GM12874 (cell line): ENCODE measurements around the gene GATM.

Source experiments
- TF ChIP-seq, protein P1 (sequence below): IDR thresholded peaks from 2 replicates; pipeline ENCODE4 v1.5.1; 2011; ENCODE audit warnings: low read depth, mild to moderate bottlenecking, control low read depth, low read length, moderate library complexity; ENCODE audit not compliant: insufficient read depth

The GATM gene

DNA sequence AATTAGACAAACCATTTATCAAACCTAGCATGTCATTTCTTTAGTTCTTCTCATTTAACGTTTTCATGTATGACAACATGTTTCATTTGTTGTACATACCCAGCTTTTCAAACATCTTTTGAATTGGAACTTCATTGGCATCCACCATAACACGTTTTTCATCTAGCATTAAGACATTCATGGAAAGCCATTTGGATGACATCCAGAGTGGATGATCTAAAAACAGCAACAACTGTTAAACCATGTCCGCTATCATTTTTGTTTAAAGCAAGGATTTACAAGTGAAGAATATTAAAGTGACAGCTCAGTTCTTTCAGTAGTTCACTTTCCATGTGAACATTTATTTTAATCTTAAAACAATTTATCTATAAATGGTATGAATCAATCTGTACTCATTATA is 14.5 kb downstream of the GATM start:
- TF ChIP-seq, protein P1, sequence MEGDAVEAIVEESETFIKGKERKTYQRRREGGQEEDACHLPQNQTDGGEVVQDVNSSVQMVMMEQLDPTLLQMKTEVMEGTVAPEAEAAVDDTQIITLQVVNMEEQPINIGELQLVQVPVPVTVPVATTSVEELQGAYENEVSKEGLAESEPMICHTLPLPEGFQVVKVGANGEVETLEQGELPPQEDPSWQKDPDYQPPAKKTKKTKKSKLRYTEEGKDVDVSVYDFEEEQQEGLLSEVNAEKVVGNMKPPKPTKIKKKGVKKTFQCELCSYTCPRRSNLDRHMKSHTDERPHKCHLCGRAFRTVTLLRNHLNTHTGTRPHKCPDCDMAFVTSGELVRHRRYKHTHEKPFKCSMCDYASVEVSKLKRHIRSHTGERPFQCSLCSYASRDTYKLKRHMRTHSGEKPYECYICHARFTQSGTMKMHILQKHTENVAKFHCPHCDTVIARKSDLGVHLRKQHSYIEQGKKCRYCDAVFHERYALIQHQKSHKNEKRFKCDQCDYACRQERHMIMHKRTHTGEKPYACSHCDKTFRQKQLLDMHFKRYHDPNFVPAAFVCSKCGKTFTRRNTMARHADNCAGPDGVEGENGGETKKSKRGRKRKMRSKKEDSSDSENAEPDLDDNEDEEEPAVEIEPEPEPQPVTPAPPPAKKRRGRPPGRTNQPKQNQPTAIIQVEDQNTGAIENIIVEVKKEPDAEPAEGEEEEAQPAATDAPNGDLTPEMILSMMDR = no peak

DNA sequence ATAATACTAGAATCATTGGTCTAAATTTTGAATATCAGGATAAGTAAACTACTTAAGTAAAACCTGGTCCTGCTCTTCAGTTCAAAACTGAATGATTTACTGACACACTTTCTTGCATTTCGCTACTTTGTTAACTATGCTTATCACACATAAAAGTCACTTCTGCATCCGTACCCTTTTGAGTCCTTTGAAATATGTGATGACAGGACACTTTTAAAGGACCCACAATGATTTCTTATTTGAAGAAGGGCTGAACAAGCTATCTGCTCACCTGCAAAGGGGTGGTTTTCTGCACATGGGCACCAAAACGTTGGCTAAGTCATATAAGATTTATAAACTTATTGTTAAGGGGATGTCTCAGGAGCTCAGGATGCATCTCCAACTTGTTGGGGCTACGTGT is 15.0 kb downstream of the GATM start:
- TF ChIP-seq, protein P1 = no peak

DNA sequence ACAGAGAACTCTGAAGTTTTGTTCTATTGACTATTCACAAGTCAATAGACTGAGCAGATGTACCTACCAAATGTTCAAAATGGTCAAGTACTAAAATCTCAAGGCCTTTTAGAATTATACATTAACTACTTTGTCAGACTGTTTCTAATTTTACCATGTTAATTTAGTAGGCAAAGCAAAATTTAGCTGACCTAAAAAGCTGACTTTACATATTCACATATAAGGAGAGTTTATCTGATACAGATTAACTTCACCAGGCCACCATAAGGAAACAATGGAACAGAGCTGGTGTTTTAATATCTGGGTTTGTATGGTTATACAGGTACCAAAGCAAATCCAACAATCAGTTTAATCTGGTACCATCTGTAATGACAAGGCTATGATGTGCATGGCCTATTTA is 15.9 kb downstream of the GATM start:
- TF ChIP-seq, protein P1 = no peak

DNA sequence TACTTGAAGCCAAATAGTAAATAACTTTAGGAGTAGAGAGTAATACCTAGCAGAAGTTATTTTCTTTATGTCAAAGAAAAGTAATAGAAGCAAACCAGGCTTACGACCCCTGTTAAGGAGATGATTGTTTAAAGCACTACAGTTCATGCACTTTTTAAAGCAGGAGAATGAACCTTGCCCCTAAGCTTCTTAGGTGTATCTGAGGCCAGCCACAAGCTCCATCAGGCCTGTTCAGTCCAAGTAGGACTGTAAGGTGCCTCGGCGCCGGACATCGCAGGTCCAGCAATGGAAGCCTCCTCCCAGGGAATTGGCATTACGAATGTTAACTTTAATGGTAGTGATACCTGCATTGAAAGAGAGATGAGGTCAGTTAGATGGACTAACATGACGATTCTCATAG is 16.5 kb downstream of the GATM start:
- TF ChIP-seq, protein P1 = no peak

DNA sequence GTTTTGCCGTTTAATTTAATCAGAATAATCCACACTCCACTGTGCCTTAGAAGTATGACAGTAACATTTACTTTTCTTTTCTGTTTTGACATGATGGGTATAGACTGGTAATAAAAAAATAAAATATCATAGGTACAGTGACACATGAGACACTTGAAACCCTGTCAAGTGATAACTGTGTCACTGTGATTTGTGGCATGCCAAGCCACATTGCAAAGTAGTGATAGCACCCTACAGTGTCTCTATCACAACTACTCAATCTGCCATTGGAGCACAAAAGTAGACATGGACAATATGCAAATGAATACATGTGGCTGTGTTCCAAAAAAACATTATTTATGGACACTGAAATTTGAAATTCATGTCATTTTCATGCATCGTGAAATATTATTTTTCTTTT is 22.5 kb downstream of the GATM start:
- TF ChIP-seq, protein P1 = no peak

DNA sequence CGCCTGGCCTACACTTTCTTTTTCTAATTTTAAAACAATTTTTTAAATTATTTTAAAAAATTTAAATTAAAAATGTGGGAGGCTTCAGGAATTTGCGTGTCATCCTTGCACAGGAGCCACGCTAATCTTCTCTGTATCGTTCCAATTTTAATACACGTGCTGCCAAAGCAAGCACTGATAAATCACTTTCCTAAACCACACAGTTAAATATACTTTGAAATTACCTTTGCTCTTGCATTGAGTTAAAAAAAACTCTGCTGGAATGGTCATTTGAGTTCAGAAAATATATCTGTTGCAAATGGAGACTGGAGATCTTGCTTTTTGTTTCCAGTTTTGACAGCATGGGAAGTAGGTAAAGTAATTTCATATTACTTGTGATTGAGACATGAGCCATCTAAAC is 23.6 kb downstream of the GATM start:
- TF ChIP-seq, protein P1 = no peak

DNA sequence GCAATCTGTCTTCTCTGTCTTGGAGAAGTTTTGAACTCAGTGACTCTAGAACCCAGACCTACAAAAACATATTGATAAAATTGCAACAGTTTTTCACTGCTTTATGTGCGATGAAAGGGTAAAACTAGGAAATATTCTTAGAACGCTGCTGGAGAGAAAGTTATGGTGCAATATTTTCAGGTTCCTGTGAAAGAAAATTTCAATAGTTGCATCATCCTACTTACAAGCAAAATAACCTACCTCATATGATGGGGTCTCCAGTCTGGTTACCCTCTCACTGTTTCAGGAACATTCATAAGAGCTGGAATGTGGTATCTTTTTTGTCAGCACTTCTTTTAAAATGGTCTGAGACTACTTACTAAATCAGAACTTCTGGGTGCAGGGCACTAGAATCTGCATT is 27.1 kb downstream of the GATM start:
- TF ChIP-seq, protein P1 = no peak

DNA sequence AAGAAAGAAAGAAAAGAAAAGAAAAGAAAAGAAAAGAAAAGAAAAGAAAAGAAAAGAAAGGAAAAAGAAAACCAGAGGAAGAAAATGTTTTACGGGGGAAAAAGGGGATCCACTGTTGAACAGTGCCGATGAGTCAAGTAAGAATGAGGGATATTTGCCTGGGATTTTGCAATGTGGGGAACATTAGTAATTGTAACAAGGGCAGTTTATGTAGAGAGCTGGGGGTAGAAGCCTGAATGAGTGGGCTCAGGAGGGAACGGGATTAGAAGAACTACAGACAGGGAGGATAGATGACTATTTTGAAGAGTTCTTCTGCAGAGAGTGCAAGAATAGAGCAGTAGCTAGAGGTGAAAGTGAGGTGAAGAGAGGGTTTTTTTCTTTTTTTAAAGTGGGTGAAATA is 28.7 kb downstream of the GATM start:
- TF ChIP-seq, protein P1 = no peak
